ENCODE measurements around the gene SAMD8. TPM values are rescaled to one million over a fixed set of nuclear protein-coding genes. Genes with fewer than 3 reads are reported as not detected.

SAMD8 gene
- total and polyA plus RNA-seq, 2 of the 8 experiments (the other 6 are each of a cell fraction or from before 2014, with no cell fraction given): 11.7 to 20.9 TPM

DNA sequence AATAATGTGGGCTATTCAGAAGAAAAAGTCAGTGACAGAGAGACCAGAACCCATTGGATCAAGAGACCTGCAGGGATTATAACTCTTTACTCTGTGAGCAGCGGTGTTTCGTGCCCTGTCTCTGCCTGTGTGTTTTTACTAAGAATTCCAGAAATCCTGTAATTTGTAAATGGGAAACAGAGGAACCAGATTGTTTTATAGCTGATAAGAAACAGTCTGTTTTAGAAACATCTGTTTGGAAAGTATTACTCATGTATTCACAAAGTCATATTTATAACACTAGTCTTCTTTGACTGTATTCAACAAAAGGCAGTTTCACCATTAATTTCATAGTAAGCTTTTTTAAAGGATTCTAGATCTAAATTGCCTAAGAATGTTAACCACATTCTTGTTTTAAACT lies 69.1 kb downstream of the SAMD8 start (continued):
- TF ChIP-seq NRF1 (IDR thresholded peaks at IDR 0.05; ENCODE audit: low read depth, low read length) (no peak), FOSL1 (IDR thresholded peaks at IDR 0.05; ENCODE audit: insufficient read depth, low read depth, low read length) (no peak)
- TF ChIP-seq, protein P1, sequence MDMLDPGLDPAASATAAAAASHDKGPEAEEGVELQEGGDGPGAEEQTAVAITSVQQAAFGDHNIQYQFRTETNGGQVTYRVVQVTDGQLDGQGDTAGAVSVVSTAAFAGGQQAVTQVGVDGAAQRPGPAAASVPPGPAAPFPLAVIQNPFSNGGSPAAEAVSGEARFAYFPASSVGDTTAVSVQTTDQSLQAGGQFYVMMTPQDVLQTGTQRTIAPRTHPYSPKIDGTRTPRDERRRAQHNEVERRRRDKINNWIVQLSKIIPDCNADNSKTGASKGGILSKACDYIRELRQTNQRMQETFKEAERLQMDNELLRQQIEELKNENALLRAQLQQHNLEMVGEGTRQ (IDR thresholded peaks at IDR 0.05; ENCODE audit: low read length): no peak
- TF ChIP-seq, protein P2, sequence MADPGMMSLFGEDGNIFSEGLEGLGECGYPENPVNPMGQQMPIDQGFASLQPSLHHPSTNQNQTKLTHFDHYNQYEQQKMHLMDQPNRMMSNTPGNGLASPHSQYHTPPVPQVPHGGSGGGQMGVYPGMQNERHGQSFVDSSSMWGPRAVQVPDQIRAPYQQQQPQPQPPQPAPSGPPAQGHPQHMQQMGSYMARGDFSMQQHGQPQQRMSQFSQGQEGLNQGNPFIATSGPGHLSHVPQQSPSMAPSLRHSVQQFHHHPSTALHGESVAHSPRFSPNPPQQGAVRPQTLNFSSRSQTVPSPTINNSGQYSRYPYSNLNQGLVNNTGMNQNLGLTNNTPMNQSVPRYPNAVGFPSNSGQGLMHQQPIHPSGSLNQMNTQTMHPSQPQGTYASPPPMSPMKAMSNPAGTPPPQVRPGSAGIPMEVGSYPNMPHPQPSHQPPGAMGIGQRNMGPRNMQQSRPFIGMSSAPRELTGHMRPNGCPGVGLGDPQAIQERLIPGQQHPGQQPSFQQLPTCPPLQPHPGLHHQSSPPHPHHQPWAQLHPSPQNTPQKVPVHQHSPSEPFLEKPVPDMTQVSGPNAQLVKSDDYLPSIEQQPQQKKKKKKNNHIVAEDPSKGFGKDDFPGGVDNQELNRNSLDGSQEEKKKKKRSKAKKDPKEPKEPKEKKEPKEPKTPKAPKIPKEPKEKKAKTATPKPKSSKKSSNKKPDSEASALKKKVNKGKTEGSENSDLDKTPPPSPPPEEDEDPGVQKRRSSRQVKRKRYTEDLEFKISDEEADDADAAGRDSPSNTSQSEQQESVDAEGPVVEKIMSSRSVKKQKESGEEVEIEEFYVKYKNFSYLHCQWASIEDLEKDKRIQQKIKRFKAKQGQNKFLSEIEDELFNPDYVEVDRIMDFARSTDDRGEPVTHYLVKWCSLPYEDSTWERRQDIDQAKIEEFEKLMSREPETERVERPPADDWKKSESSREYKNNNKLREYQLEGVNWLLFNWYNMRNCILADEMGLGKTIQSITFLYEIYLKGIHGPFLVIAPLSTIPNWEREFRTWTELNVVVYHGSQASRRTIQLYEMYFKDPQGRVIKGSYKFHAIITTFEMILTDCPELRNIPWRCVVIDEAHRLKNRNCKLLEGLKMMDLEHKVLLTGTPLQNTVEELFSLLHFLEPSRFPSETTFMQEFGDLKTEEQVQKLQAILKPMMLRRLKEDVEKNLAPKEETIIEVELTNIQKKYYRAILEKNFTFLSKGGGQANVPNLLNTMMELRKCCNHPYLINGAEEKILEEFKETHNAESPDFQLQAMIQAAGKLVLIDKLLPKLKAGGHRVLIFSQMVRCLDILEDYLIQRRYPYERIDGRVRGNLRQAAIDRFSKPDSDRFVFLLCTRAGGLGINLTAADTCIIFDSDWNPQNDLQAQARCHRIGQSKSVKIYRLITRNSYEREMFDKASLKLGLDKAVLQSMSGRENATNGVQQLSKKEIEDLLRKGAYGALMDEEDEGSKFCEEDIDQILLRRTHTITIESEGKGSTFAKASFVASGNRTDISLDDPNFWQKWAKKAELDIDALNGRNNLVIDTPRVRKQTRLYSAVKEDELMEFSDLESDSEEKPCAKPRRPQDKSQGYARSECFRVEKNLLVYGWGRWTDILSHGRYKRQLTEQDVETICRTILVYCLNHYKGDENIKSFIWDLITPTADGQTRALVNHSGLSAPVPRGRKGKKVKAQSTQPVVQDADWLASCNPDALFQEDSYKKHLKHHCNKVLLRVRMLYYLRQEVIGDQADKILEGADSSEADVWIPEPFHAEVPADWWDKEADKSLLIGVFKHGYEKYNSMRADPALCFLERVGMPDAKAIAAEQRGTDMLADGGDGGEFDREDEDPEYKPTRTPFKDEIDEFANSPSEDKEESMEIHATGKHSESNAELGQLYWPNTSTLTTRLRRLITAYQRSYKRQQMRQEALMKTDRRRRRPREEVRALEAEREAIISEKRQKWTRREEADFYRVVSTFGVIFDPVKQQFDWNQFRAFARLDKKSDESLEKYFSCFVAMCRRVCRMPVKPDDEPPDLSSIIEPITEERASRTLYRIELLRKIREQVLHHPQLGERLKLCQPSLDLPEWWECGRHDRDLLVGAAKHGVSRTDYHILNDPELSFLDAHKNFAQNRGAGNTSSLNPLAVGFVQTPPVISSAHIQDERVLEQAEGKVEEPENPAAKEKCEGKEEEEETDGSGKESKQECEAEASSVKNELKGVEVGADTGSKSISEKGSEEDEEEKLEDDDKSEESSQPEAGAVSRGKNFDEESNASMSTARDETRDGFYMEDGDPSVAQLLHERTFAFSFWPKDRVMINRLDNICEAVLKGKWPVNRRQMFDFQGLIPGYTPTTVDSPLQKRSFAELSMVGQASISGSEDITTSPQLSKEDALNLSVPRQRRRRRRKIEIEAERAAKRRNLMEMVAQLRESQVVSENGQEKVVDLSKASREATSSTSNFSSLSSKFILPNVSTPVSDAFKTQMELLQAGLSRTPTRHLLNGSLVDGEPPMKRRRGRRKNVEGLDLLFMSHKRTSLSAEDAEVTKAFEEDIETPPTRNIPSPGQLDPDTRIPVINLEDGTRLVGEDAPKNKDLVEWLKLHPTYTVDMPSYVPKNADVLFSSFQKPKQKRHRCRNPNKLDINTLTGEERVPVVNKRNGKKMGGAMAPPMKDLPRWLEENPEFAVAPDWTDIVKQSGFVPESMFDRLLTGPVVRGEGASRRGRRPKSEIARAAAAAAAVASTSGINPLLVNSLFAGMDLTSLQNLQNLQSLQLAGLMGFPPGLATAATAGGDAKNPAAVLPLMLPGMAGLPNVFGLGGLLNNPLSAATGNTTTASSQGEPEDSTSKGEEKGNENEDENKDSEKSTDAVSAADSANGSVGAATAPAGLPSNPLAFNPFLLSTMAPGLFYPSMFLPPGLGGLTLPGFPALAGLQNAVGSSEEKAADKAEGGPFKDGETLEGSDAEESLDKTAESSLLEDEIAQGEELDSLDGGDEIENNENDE (IDR thresholded peaks at IDR 0.05; ENCODE audit: insufficient replicate concordance, low read length): no peak

Measured in H1 (cell line).